Neural cell (in vitro differentiated cells): Measurements from ENCODE around the gene WFDC1. TPM values are rescaled to one million over a fixed set of nuclear protein-coding genes. Genes with fewer than 3 reads are reported as not detected.
"Not testable (repeated sequence)": the region's sequence is repeated elsewhere in the genome, so short reads cannot be mapped to it uniquely, and the experiment has no call there.

Experiments used
- H2AFZ ChIP-seq: fragments of 200-600, 300-800 bp; sonication (generic), shearing (Covaris generic); 2 replicates; pipeline ENCODE4 v1.6.0; 2014; ENCODE audit warnings: low read depth, mild to moderate bottlenecking, antibody characterized with exemption, low read length, moderate library complexity
- H3F3A ChIP-seq: fragments of 200-600 bp; shearing (Covaris generic); 2 replicates; pipeline ENCODE4 v1.6.1; 2016; ENCODE audit warnings: mild to moderate bottlenecking, moderate library complexity, mixed read lengths, antibody characterized with exemption, low read length; ENCODE audit not compliant: insufficient read depth, poor library complexity, severe bottlenecking
- H3K27ac ChIP-seq: fragments of 200-600, 300-800 bp; sonication (generic), shearing (Covaris generic); 2 replicates; pipeline ENCODE4 v1.5.1; 2014; ENCODE audit warnings: mild to moderate bottlenecking, low read length, moderate library complexity
- H3K27me3 ChIP-seq: fragments of 300-800, 200-600 bp; sonication (generic), shearing (Covaris generic); 2 replicates; pipeline ENCODE4 v1.6.0; 2014; ENCODE audit warnings: mild to moderate bottlenecking, low read depth, low read length, moderate library complexity; ENCODE audit not compliant: insufficient read depth
- H3K36me3 ChIP-seq: fragments of 300-800, 200-600 bp; sonication (generic), shearing (Covaris generic); 2 replicates; pipeline ENCODE4 v1.5.1; 2014; ENCODE audit warnings: mild to moderate bottlenecking, antibody characterized with exemption, low read length, moderate library complexity; ENCODE audit not compliant: insufficient read depth
- H3K4me2 ChIP-seq: fragments of 300-800, 200-600 bp; sonication (generic), shearing (Covaris generic); 2 replicates; pipeline ENCODE4 v1.6.0; 2014; ENCODE audit warnings: mild to moderate bottlenecking, low read length
- H3K4me3 ChIP-seq: fragments of 300-800, 200-600 bp; sonication (generic), shearing (Covaris generic); 2 replicates; pipeline ENCODE4 v1.5.1; 2014; ENCODE audit warnings: mild to moderate bottlenecking, low read length, moderate library complexity
- H3K79me2 ChIP-seq: fragments of 200-600 bp; shearing (Covaris generic); replicated peaks from 2 replicates; pipeline ENCODE4 v1.6.0; 2014; ENCODE audit warnings: mild to moderate bottlenecking, low read length, moderate library complexity; ENCODE audit not compliant: insufficient read depth
- H3K9ac ChIP-seq: fragments of 300-800, 200-600 bp; sonication (generic), shearing (Covaris generic); 2 replicates; pipeline ENCODE4 v1.6.1; 2016; ENCODE audit warnings: mild to moderate bottlenecking, low read length, mixed read lengths
- H3K9me2 ChIP-seq: fragments of 200-600 bp; shearing (Covaris generic); 2 replicates; pipeline ENCODE4 v1.6.1; 2016; ENCODE audit warnings: mild to moderate bottlenecking, low read length, mixed read lengths; ENCODE audit not compliant: insufficient read depth
- H3K9me3 ChIP-seq: fragments of 200-600, 300-800 bp; sonication (generic), shearing (Covaris generic); 2 replicates; pipeline ENCODE4 v1.6.1; 2016; ENCODE audit warnings: mild to moderate bottlenecking, mixed run types, low read length, moderate library complexity, mixed read lengths
- H4K20me1 ChIP-seq: fragments of 200-600 bp; shearing (Covaris generic); 2 replicates; pipeline ENCODE4 v1.6.1; 2016; ENCODE audit warnings: mild to moderate bottlenecking, mixed run types; ENCODE audit not compliant: insufficient read depth
- CTCF ChIP-seq: fragments of 450-650 bp; IDR thresholded peaks from 2 replicates; pipeline ENCODE4 v1.5.1; 2014; ENCODE audit warnings: antibody characterized with exemption, mild to moderate bottlenecking, moderate library complexity; ENCODE audit not compliant: poor library complexity, severe bottlenecking
- EP300 ChIP-seq: fragments of 450-650 bp; conservative IDR thresholded peaks from 2 replicates; pipeline ENCODE4 v1.6.1; 2014; ENCODE audit warnings: antibody characterized with exemption, mild to moderate bottlenecking, moderate library complexity; ENCODE audit not compliant: poor library complexity, severe bottlenecking
- EZH2 ChIP-seq: fragments of 200-600, 300-800 bp; shearing (Covaris generic), sonication (generic); IDR thresholded peaks from 2 replicates; pipeline ENCODE4 v1.6.1; 2014; ENCODE audit warnings: antibody characterized with exemption, low read length, borderline replicate concordance, mild to moderate bottlenecking; ENCODE audit not compliant: insufficient read depth, poor library complexity, severe bottlenecking
- MXI1 ChIP-seq: fragments of 450-650 bp; conservative IDR thresholded peaks from 2 replicates; pipeline ENCODE4 v1.6.1; 2014; ENCODE audit warnings: antibody characterized with exemption, mild to moderate bottlenecking; ENCODE audit not compliant: poor library complexity, severe bottlenecking
- POLR2AphosphoS5 ChIP-seq: IDR thresholded peaks from 2 replicates; pipeline ENCODE4 v1.6.1; 2012
- RAD21 ChIP-seq: fragments of 450-650 bp; conservative IDR thresholded peaks from 2 replicates; pipeline ENCODE4 v1.6.1; 2014; ENCODE audit warnings: antibody characterized with exemption, mild to moderate bottlenecking, moderate library complexity
- REST ChIP-seq: IDR thresholded peaks from 2 replicates; pipeline ENCODE4 v1.6.1; 2012; ENCODE audit warnings: borderline replicate concordance
- SMC3 ChIP-seq: fragments of 450-650 bp; conservative IDR thresholded peaks from 2 replicates; pipeline ENCODE4 v1.6.1; 2014; ENCODE audit warnings: antibody characterized with exemption, mild to moderate bottlenecking, moderate library complexity; ENCODE audit not compliant: poor library complexity
- TAF1 ChIP-seq: IDR thresholded peaks from 2 replicates; pipeline ENCODE4 v1.6.1; 2012; ENCODE audit warnings: low read depth
- polyA plus RNA-seq: library from polyadenylated mRNA; depleted of rRNA; stranded (reverse); fragments of >200 nt; gene quantifications from 2 replicates; pipeline ENCODE4 v1.2.3, GENCODE V29; 2014

The WFDC1 gene
- polyA plus RNA-seq, 1 donor from 2014 or later, result not detected

GRCh38 chr16:84340325-84341040 lies 45.8 kb downstream of the WFDC1 start:
- H3K79me2 ChIP-seq, result no peaks in the 10 kb centered on the region

GRCh38 chr16:84341528-84342295 lies 47.0 kb downstream of the WFDC1 start:
- Histone ChIP-seq H3K36me3 (no peaks in the 10 kb centered on the region), H3K9me3 (no peaks in the 10 kb centered on the region), H3K27me3 (no peaks in the 10 kb centered on the region), H3F3A (no peaks in the 10 kb centered on the region), H2AFZ (no peak overlapping the region), H3K79me2 (no peaks in the 10 kb centered on the region), H4K20me1 (no peaks in the 10 kb centered on the region), H3K4me2 (no peak overlapping the region), H3K4me3 (no peak overlapping the region), H3K9me2 (no peaks in the 10 kb centered on the region), H3K9ac (no peak overlapping the region), H3K27ac (no peak overlapping the region)
- TF ChIP-seq RAD21, result no peak
- TF ChIP-seq EZH2, result no peak
- no peak for TF ChIP-seq EP300
- no peak for TF ChIP-seq MXI1
- TF ChIP-seq CTCF, result no peak
- TF ChIP-seq TAF1, result no peak

More at GRCh38 chr16:84340325-84341040, 45.8 kb downstream of the WFDC1 start:
- Histone ChIP-seq H3F3A (no peaks in the 10 kb centered on the region), H3K27ac (no peak overlapping the region), H3K9ac (no peak overlapping the region), H4K20me1 (no peaks in the 10 kb centered on the region), H3K4me3 (no peak overlapping the region), H3K36me3 (no peaks in the 10 kb centered on the region), H3K9me2 (no peaks in the 10 kb centered on the region), H3K4me2 (no peak overlapping the region), H3K9me3 (no peaks in the 10 kb centered on the region), H2AFZ (no peak overlapping the region), H3K27me3 (no peaks in the 10 kb centered on the region)
- no peak for TF ChIP-seq MXI1
- TF ChIP-seq SMC3, result no peak
- TF ChIP-seq REST, result no peak
- TF ChIP-seq EP300, result no peak
- no peak for TF ChIP-seq POLR2AphosphoS5
- no peak for TF ChIP-seq RAD21
- TF ChIP-seq TAF1, result no peak
- no peak for TF ChIP-seq EZH2

- not testable (repeated sequence) for H3K4me3 ChIP-seq, H3K36me3 ChIP-seq, H3K9ac ChIP-seq, H3F3A ChIP-seq, H3K27ac ChIP-seq, H3K27me3 ChIP-seq, H3K4me2 ChIP-seq, H4K20me1 ChIP-seq, H2AFZ ChIP-seq, H3K9me2 ChIP-seq, H3K79me2 ChIP-seq, H3K9me3 ChIP-seq
Measured at GRCh38 chr16:84343800-84344199, 49.1 kb downstream of the WFDC1 start.
